Measurements from ENCODE around the gene GH1. TPM values are rescaled to one million over a fixed set of nuclear protein-coding genes. Genes with fewer than 3 reads are reported as not detected.

The GH1 gene
- total RNA-seq, 1 experiment from 2014 or later, result not detected

DNA sequence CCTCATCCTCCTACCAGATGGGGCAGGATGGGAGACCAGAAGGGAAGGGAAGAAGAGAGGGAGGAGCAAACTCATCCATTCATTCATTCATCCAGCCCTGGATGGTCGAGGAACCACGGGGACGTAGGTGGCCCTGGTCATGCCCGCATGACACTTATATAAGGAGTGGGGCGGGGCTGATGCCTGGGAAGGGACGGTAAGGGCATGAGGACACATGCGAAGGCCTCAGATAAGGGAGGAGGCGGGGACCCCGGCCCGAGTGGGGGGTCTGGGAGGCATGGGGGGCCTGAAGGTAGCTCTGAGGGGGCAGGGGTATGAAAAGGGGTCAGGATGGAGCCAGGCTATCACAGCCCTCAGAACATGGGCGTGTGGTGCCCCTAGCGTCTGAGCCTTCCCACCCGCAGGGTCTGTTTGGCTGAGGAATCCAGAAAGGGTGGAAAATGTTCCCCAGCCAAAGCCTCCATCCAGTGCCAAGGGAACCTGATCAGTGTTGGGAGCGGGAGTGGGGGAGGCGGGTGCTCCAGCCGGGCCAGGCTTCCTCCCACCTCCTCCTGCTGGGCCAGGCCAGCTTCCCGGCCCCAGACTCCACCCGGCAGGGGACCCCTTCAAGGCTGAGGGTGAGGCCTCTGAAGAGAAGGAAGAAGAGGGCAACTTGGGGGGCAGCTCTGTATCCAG lies 31.1 kb upstream of the GH1 start:
- Histone ChIP-seq H3K79me2 (ENCODE audit: insufficient read depth, low read length) (no peaks in the 10 kb centered on the region), H3K9ac (ENCODE audit: low read length) (no peak overlapping the region), H4K20me1 (ENCODE audit: insufficient read depth) (no peaks in the 10 kb centered on the region), H3K9me2 (ENCODE audit: insufficient read depth) (no peaks in the 10 kb centered on the region), H3K9me3 (ENCODE audit: control insufficient read depth in 1 of 2, insufficient read depth in 1 of 2, low read depth in 1 of 2, low read length in 2 of 2) (no peaks in the 10 kb centered on the region), H3K27me3 (ENCODE audit: insufficient read depth, low read length) (no peaks in the 10 kb centered on the region), H3K4me2 (ENCODE audit: low read length) (no peak overlapping the region), H3K4me3 (replicated peaks in 1 of 2; ENCODE audit: low read depth in 1 of 2, low read length in 2 of 2) (no peak overlapping the region), H3K27ac (ENCODE audit: low read depth, low read length) (no peak overlapping the region), H3K4me1 (ENCODE audit: control insufficient read depth in 1 of 2, insufficient read depth in 2 of 2, low read length in 2 of 2) (peaks cover 0 to 10% of the 10 kb centered on the region in 2 experiments; a peak in 1 of 4 replicates), H2AFZ (ENCODE audit: low read depth, low read length, poor library complexity, severe bottlenecking) (no peak overlapping the region), H3K36me3 (ENCODE audit: control insufficient read depth in 1 of 2, insufficient read depth in 2 of 2, low read length in 2 of 2) (no peaks in the 10 kb centered on the region)
- ChIA-PET CTCF (interaction anchor here (0.9 to 4.8 kb wide), 15 partner anchors 10 to 184 kb away, joined by 3 to 61 read pairs (median 8); partner anchors contain the start of genes CSHL1 and GH1), RAD21 (ENCODE audit: low non-redundant PET in 1 of 2, low total read pairs in 2 of 2, uncharacterized antibody in 2 of 2, unreplicated experiment in 2 of 2) (interaction anchor here in 1 of 2 experiments (1.4 to 1.6 kb wide), 2 partner anchors 30 to 184 kb away, joined by 5 to 7 read pairs; partner anchors contain the start of gene GH1), POLR2A (interaction anchor here (1.6 kb wide), 2 partner anchors 27 to 184 kb away, joined by 3 to 6 read pairs; no protein-coding TSS in a partner anchor)
- no peak for DNase-seq (ENCODE audit: low read depth, low spot score)
- TF ChIP-seq SRF (IDR thresholded peaks at IDR 0.05; ENCODE audit: low read depth) (no peak), SIN3A (IDR thresholded peaks at IDR 0.05; ENCODE audit: low read depth) (no peak), ZFX (IDR thresholded peaks at IDR 0.05) (no peak), CEBPB (IDR thresholded peaks at IDR 0.05; ENCODE audit: low read depth) (no peak), FOSL1 (IDR thresholded peaks at IDR 0.05; ENCODE audit: low read depth) (no peak)
- TF ChIP-seq, protein P1, sequence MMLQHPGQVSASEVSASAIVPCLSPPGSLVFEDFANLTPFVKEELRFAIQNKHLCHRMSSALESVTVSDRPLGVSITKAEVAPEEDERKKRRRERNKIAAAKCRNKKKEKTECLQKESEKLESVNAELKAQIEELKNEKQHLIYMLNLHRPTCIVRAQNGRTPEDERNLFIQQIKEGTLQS (IDR thresholded peaks at IDR 0.05), result no peak
- no peak for ATAC-seq
- intact Hi-C loops (cut with micrococcal nuclease), result no loop called here
- BruUV-seq (replicated peaks), result no TSS peak

DNA sequence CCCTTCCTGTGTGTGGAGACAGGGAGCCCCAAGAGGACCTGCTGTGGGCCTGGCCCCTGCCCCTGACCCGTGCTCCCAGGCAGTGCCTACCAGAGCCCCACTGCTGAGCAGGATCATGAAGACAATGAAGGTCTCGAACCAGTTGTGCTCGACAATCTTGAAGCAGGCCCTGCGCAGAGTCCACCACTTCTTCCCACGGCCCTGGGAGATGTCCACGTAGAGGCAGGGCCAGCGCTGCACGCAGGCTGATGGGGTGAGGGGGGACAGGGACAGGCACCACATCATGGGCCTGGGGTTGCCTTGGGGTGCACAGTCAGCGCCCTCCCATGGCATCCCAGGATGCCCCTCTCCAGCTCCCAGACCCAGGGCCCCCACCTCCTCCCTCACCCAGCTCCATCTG lies 29.9 kb upstream of the GH1 start:
- Histone ChIP-seq H3K4me3 (replicated peaks in 1 of 2; ENCODE audit: low read depth in 1 of 2, low read length in 2 of 2) (no peak overlapping the region), H3K9ac (ENCODE audit: low read length) (no peak overlapping the region), H3K79me2 (ENCODE audit: insufficient read depth, low read length) (no peaks in the 10 kb centered on the region), H3K36me3 (ENCODE audit: control insufficient read depth in 1 of 2, insufficient read depth in 2 of 2, low read length in 2 of 2) (no peaks in the 10 kb centered on the region), H3K27me3 (ENCODE audit: insufficient read depth, low read length) (no peaks in the 10 kb centered on the region), H3K4me1 (ENCODE audit: control insufficient read depth in 1 of 2, insufficient read depth in 2 of 2, low read length in 2 of 2) (peaks cover 0 to 10% of the 10 kb centered on the region in 2 experiments; a peak in 1 of 4 replicates), H3K27ac (ENCODE audit: low read depth, low read length) (no peak overlapping the region), H3K9me2 (ENCODE audit: insufficient read depth) (no peaks in the 10 kb centered on the region), H2AFZ (ENCODE audit: low read depth, low read length, poor library complexity, severe bottlenecking) (no peak overlapping the region), H3K4me2 (ENCODE audit: low read length) (no peak overlapping the region), H3K9me3 (ENCODE audit: control insufficient read depth in 1 of 2, insufficient read depth in 1 of 2, low read depth in 1 of 2, low read length in 2 of 2) (no peaks in the 10 kb centered on the region), H4K20me1 (ENCODE audit: insufficient read depth) (no peaks in the 10 kb centered on the region)
- DNase-seq (ENCODE audit: low read depth, low spot score) (no peak), ATAC-seq (no peak)
- no TSS peak for BruUV-seq (replicated peaks)
- intact Hi-C loops (cut with micrococcal nuclease), result no loop called here
- POLR2A ChIA-PET, result no interaction called here
- RAD21 ChIA-PET (ENCODE audit: low non-redundant PET in 1 of 2, low total read pairs in 2 of 2, uncharacterized antibody in 2 of 2, unreplicated experiment in 2 of 2), result no interaction called here
- TF ChIP-seq ELF1 (IDR thresholded peaks at IDR 0.05; ENCODE audit: borderline replicate concordance, low read depth) (no peak), RAD21 (IDR thresholded peaks at IDR 0.05; ENCODE audit: low read depth) (no peak)
- CTCF ChIA-PET, result interaction anchor here (1.0 to 3.3 kb wide), 2 partner anchors 9 to 185 kb away, joined by 3 to 22 read pairs; no protein-coding TSS in a partner anchor
